ENCODE results near the gene C3. TPM values are rescaled to one million over a fixed set of nuclear protein-coding genes. Genes with fewer than 3 reads are reported as not detected.
"Not testable (repeated sequence)": the region's sequence is repeated elsewhere in the genome, so short reads cannot be mapped to it uniquely, and the experiment has no call there.

Gene C3
- total RNA-seq, 1 donor from 2014 or later, result not detected

GRCh38 chr19:6711078-6711361 is 9.4 kb downstream of the C3 start:
- H3K36me3 Mint-ChIP-seq (ENCODE audit: low read depth, unreplicated experiment), result peaks cover 10% of the 10 kb centered on the region
- TF ChIP-seq CTCF (IDR thresholded peaks at IDR 0.05; ENCODE audit: unreplicated experiment), result no peak
- H3K4me3 Mint-ChIP-seq (ENCODE audit: unreplicated experiment), result peak overlapping the region; percentile 44
- peaks cover 14% of the 10 kb centered on the region for H3K27me3 Mint-ChIP-seq (ENCODE audit: unreplicated experiment)
- H3K27ac Mint-ChIP-seq (ENCODE audit: unreplicated experiment), result peak overlapping the region; percentile 37
- H3K4me1 Mint-ChIP-seq (ENCODE audit: unreplicated experiment), result no peaks in the 10 kb centered on the region
- peaks cover 19% of the 10 kb centered on the region for H3K9me3 Mint-ChIP-seq (ENCODE audit: unreplicated experiment)
- DNase-seq (ENCODE audit: low spot score), result no peak

GRCh38 chr19:6710273-6711077 is 10.0 kb downstream of the C3 start:
- DNase-seq (ENCODE audit: low spot score), result no peak
- H3K4me3 Mint-ChIP-seq (ENCODE audit: unreplicated experiment), result peak overlapping the region; percentile 44
- H3K9me3 Mint-ChIP-seq (ENCODE audit: unreplicated experiment), result peaks cover 19% of the 10 kb centered on the region
- peaks cover 14% of the 10 kb centered on the region for H3K27me3 Mint-ChIP-seq (ENCODE audit: unreplicated experiment)
- no peak for TF ChIP-seq CTCF (IDR thresholded peaks at IDR 0.05; ENCODE audit: unreplicated experiment)
- no peak overlapping the region for H3K27ac Mint-ChIP-seq (ENCODE audit: unreplicated experiment)
- H3K36me3 Mint-ChIP-seq (ENCODE audit: low read depth, unreplicated experiment), result peaks cover 10% of the 10 kb centered on the region
- no peaks in the 10 kb centered on the region for H3K4me1 Mint-ChIP-seq (ENCODE audit: unreplicated experiment)

GRCh38 chr19:6709549-6709948 is 10.9 kb downstream of the C3 start:
- H3K9me3 Mint-ChIP-seq (ENCODE audit: unreplicated experiment), result peaks cover 19% of the 10 kb centered on the region
- TF ChIP-seq CTCF (IDR thresholded peaks at IDR 0.05; ENCODE audit: unreplicated experiment), result no peak
- H3K27me3 Mint-ChIP-seq (ENCODE audit: unreplicated experiment), result peaks cover 14% of the 10 kb centered on the region
- no peak for DNase-seq (ENCODE audit: low spot score)
- peaks cover 10% of the 10 kb centered on the region for H3K36me3 Mint-ChIP-seq (ENCODE audit: low read depth, unreplicated experiment)
- H3K27ac Mint-ChIP-seq (ENCODE audit: unreplicated experiment), result no peak overlapping the region
- H3K4me1 Mint-ChIP-seq (ENCODE audit: unreplicated experiment), result no peaks in the 10 kb centered on the region
- H3K4me3 Mint-ChIP-seq (ENCODE audit: unreplicated experiment), result no peak overlapping the region

GRCh38 chr19:6708913-6709312 is 11.5 kb downstream of the C3 start:
- DNase-seq (ENCODE audit: low spot score); H3K36me3 Mint-ChIP-seq (ENCODE audit: low read depth, unreplicated experiment); H3K4me1 Mint-ChIP-seq (ENCODE audit: unreplicated experiment); H3K4me3 Mint-ChIP-seq (ENCODE audit: unreplicated experiment); H3K27ac Mint-ChIP-seq (ENCODE audit: unreplicated experiment): not testable (repeated sequence)
- H3K9me3 Mint-ChIP-seq (ENCODE audit: unreplicated experiment), result peaks cover 19% of the 10 kb centered on the region
- peaks cover 14% of the 10 kb centered on the region for H3K27me3 Mint-ChIP-seq (ENCODE audit: unreplicated experiment)

GRCh38 chr19:6708346-6708745 is 12.1 kb downstream of the C3 start:
- DNase-seq (ENCODE audit: low spot score), result no peak
- H3K4me3 Mint-ChIP-seq (ENCODE audit: unreplicated experiment), result no peak overlapping the region
- peaks cover 14% of the 10 kb centered on the region for H3K27me3 Mint-ChIP-seq (ENCODE audit: unreplicated experiment)
- no peaks in the 10 kb centered on the region for H3K4me1 Mint-ChIP-seq (ENCODE audit: unreplicated experiment)
- peaks cover 19% of the 10 kb centered on the region for H3K9me3 Mint-ChIP-seq (ENCODE audit: unreplicated experiment)
- no peak overlapping the region for H3K27ac Mint-ChIP-seq (ENCODE audit: unreplicated experiment)
- TF ChIP-seq CTCF (IDR thresholded peaks at IDR 0.05; ENCODE audit: unreplicated experiment), result no peak
- H3K36me3 Mint-ChIP-seq (ENCODE audit: low read depth, unreplicated experiment), result peaks cover 10% of the 10 kb centered on the region

All from endothelial cell (in vitro differentiated cells).